PC-3 (cell line): Measurements from ENCODE around the gene BLTP2.

Source experiments
- EZH2 ChIP-seq: fragments of 300-600 bp; sonication (generic); IDR thresholded peaks from one replicate; pipeline ENCODE4 v1.6.1; 2017; ENCODE audit warnings: antibody characterized with exemption, mild to moderate bottlenecking, low read length; ENCODE audit not compliant: unreplicated experiment
- TF ChIP-seq, protein P1 (sequence below): fragments of 300-600 bp; sonication (generic); conservative IDR thresholded peaks from 2 replicates; pipeline ENCODE4 v1.5.1; 2017; ENCODE audit warnings: antibody characterized with exemption, low read depth, mild to moderate bottlenecking, low read length

DNA sequence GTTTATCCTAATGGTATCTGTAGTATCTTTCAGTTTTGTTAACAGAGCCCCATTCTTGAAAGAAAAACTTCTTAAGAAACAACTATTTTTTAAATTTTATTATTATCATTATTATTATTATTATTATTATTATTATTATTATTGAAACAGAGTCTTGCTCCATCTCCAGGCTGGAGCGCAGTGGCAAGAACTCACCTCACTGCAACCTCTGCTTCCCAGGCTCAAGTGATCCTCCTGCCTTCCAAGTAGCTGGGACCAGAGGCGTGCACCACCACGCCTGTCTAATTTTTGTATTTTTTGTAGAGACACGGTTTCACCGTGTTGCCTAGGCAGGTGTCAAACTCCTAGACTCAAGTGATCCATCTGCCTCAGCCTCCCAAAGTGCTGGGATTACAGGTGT is 40.4 kb upstream of the BLTP2 start:
- TF ChIP-seq, protein P1, sequence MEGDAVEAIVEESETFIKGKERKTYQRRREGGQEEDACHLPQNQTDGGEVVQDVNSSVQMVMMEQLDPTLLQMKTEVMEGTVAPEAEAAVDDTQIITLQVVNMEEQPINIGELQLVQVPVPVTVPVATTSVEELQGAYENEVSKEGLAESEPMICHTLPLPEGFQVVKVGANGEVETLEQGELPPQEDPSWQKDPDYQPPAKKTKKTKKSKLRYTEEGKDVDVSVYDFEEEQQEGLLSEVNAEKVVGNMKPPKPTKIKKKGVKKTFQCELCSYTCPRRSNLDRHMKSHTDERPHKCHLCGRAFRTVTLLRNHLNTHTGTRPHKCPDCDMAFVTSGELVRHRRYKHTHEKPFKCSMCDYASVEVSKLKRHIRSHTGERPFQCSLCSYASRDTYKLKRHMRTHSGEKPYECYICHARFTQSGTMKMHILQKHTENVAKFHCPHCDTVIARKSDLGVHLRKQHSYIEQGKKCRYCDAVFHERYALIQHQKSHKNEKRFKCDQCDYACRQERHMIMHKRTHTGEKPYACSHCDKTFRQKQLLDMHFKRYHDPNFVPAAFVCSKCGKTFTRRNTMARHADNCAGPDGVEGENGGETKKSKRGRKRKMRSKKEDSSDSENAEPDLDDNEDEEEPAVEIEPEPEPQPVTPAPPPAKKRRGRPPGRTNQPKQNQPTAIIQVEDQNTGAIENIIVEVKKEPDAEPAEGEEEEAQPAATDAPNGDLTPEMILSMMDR, result no peak
- no peak for TF ChIP-seq EZH2
